NCI-H146 treated with DMSO at 0.1 percent for 48 hours (cell line): ENCODE data around the gene HNF4A.

Experiments used
- DNase-seq: peaks from one replicate; lab custom pipeline; 2025; ENCODE audit not compliant: unreplicated experiment; lab: John Stamatoyannopoulos, UW

Gene HNF4A

GRCh38 chr20:44404204-44405181, 49.0 kb downstream of the HNF4A start:
- DNase-seq, result no peak

- DNase-seq, result no peak
Observed at GRCh38 chr20:44405257-44405656, 49.8 kb downstream of the HNF4A start.

GRCh38 chr20:44405785-44406571, 50.5 kb downstream of the HNF4A start:
- DNase-seq, result no peak

- no peak for DNase-seq
Observed at GRCh38 chr20:44406572-44407137, 51.2 kb downstream of the HNF4A start.

GRCh38 chr20:44407402-44408184, 52.1 kb downstream of the HNF4A start:
- no peak for DNase-seq

- no peak for DNase-seq
Observed at GRCh38 chr20:44409132-44409600, 53.7 kb downstream of the HNF4A start.

- DNase-seq, result no peak
Observed at GRCh38 chr20:44410583-44411019, 55.1 kb downstream of the HNF4A start.

DNA sequence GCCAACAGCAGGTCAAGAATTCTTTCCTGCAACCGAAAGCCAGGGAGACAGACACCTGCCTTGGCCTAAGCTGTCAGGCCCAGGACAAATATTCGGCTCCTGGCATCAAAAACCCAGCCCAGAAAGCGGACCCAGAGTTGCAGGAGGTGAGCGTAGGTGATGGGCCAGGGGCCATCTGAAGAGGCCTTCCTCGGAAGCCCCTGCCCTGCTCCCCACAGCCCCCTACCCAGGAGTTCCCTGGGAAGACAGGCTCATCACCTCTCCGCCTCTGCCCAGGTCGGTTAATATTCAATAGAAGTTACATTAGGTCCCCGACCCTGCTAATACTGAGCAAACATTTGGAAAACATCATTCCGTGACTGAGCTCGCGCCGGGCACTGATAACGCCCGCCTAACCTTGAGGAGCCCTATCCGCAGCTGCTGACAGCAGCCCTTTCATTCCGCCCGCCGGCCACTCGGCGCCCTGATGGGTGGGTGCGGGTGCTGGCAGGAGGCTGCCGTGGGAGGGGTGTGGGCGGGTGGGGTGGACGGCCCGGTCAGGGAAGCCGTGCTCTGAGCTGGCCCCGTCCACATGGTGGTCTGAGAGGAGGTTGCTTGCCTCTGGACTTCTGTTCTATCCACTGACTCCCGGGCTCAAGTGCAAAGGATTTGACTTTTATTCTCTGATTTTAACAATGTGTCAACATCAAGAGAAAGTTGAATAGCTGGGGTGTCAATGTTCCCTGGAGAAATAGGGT, 55.7 kb downstream of the HNF4A start:
- DNase-seq, result no peak

GRCh38 chr20:44411757-44412401, 56.4 kb downstream of the HNF4A start:
- DNase-seq, result no peak

GRCh38 chr20:44412402-44413144, 57.1 kb downstream of the HNF4A start:
- DNase-seq, result no peak

- DNase-seq, result no peak
Observed at GRCh38 chr20:44413575-44414345, 58.3 kb downstream of the HNF4A start.

GRCh38 chr20:44414346-44414714, 58.8 kb downstream of the HNF4A start:
- DNase-seq, result no peak

- no peak for DNase-seq
Observed at GRCh38 chr20:44414808-44415207, 59.3 kb downstream of the HNF4A start.

DNA sequence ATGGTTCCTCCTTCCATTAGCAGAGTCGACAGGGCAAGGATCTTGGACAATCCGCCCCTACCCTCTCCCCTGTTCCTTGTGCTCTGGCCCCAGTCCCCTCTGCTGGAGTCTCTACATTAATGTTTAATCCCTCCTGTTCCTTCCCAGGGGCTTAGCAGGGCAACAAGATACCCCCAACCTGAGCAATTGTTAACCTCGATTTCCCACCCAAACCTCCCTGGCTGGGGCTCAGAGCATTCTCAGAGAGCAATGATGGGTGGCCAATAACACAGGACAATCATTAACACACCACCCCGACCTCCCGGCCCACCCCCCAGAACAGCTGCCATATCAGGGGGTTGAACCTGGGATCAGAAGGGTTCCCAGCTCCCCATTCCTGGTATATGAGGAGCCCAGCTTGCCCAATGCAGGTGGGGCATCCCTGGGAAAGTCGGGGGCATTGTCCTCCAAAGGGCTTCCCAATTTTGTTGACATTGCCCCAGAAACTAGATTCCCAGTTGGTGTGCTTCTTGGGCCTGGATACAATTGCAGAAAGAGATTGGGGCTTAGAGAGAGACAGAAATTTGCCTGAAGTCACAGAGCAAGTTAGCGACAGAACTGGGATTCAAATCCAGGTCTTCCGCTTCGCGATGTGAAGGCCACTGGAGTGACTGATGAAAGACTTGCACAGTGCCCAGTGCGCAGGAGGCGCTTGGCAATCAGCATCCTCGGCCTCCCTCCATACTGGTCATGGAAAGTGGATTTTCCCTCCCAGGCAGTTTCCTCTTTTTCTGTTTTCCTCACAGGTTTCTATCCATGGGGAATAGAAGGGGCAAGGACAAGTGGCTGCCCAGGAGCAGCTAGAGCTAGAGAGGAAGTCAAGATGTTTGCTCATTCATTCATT, 60.6 kb downstream of the HNF4A start:
- no peak for DNase-seq

DNA sequence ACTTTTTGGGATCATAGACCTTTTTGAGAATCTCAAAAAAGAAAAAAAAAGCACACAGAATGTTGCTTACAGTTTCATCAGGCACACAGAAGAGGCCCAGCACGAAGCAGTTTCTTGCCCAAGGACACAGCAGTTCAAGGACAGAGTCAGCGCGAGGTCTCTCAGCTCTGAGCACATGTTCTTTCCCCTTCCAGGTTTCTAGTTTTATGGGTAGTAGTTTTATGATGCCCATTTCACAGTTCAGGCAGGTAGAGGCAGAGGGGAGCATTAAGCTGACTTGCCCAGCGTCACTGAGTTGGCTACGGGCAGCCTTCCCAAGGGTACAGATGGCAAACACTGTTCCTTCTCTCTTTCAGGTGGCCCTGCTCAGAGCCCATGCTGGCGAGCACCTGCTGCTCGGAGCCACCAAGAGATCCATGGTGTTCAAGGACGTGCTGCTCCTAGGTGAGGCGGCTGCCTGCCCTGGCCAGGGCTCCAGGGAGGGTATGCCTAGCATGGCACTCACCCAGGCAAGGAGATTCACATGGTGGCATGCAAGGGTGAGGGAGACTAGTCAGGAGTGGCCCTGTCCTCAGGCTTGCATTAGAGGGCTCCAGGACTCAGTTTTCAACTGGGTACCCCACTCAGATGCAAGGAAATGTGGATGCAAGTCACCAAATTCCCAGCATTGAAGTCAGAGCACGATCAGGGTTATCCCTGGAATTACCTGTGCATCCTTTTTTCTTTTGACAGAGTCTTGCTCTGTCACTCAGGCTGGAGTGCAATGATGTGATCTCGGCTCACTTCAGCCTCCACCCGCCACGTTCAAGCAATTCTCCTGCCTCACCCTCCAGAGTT, 62.8 kb downstream of the HNF4A start:
- no peak for DNase-seq

DNA sequence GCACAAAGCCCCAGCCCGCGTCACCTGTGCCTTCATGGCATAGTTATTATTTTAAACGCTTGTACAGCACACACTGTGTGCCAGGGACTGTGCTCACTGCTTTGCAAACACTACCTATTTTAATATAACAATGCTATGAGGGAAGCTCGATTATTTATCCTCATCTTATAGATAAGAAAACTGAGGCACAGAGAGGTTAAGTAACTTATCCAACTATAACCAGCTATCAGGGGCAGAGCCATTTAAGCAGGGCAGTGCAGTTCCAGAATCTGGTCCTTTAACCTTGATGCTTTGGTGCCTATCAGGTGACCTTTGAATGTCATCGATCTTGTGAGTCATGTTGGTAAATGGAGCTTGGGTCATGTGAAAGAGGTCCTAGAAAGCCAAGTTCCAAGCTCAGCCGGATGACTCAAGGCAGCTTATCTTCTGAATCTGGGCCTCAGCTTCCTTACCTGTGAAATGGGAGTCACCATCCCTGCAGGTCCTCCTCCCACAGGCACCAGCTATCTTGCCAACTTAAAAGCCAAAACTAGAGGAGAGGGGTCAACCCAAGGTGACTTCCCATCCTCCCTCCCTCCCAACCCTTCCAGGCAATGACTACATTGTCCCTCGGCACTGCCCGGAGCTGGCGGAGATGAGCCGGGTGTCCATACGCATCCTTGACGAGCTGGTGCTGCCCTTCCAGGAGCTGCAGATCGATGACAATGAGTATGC, 63.8 kb downstream of the HNF4A start:
- no peak for DNase-seq
